K562 (cell line): ENCODE data around the gene AP1M2. TPM values are rescaled to one million over a fixed set of nuclear protein-coding genes. Genes with fewer than 3 reads are reported as not detected.

Experiments used
- CXXC5 ChIP-seq: fragments of 250-450 bp; sonication (Bioruptor Pico); IDR thresholded peaks from 2 replicates; pipeline ENCODE4 v1.8.0; 2022; ENCODE audit warnings: inconsistent platforms, mild to moderate bottlenecking, moderate library complexity
- DACH1 ChIP-seq: fragments of 450-650 bp; IDR thresholded peaks from 2 replicates; pipeline ENCODE4 v1.6.1; 2018; ENCODE audit not compliant: partially characterized antibody
- E2F3 ChIP-seq: fragments of 250-450 bp; sonication (Bioruptor Pico); IDR thresholded peaks from 2 replicates; pipeline ENCODE4 v1.4.0; 2020; ENCODE audit warnings: mild to moderate bottlenecking
- EGR1 ChIP-seq: fragments of 450-650 bp; conservative IDR thresholded peaks from 2 replicates; pipeline ENCODE4 v1.6.1; 2017; ENCODE audit warnings: mild to moderate bottlenecking
- FOS ChIP-seq: IDR thresholded peaks from 3 replicates; pipeline ENCODE4 v1.6.1; 2011; ENCODE audit not compliant: insufficient read length; ENCODE audit errors: extremely low read depth
- KAT8 ChIP-seq: fragments of 450-650 bp; IDR thresholded peaks from 2 replicates; pipeline ENCODE4 v1.6.1; 2016; ENCODE audit warnings: low read depth, mild to moderate bottlenecking
- NCOR1 ChIP-seq: fragments of 450-650 bp; IDR thresholded peaks from 2 replicates; pipeline ENCODE4 v1.6.1; 2016; ENCODE audit warnings: mild to moderate bottlenecking, moderate library complexity
- PHB2 ChIP-seq: fragments of 450-650 bp; IDR thresholded peaks from 2 replicates; pipeline ENCODE4 v1.6.1; 2017; ENCODE audit warnings: low read depth
- PPARD ChIP-seq: fragments of 250-450 bp; sonication (Bioruptor Pico); IDR thresholded peaks from 2 replicates; pipeline ENCODE4 v1.8.0; 2022; ENCODE audit warnings: inconsistent platforms, mild to moderate bottlenecking, moderate library complexity
- SAFB2 ChIP-seq: fragments of 200-400 bp; formaldehyde crosslinking; IDR thresholded peaks from 2 replicates; pipeline ENCODE4 v1.6.1; 2018; ENCODE audit warnings: borderline replicate concordance, low read length, low read depth, moderate library complexity; ENCODE audit not compliant: severe bottlenecking
- SMARCA5 ChIP-seq: fragments of 450-650 bp; IDR thresholded peaks from 2 replicates; pipeline ENCODE4 v1.6.1; 2016
- TARDBP ChIP-seq: fragments of 450-650 bp; IDR thresholded peaks from 2 replicates; pipeline ENCODE4 v1.6.1; 2016
- TEAD4 ChIP-seq, 2 experiments: sonication (generic) in 1 of 2; formaldehyde crosslinking in 1 of 2; IDR thresholded peaks; 2 replicates each; pipeline versions ENCODE4 v1.6.1 to v1.8.0; 2012 to 2022; ENCODE audit warnings: borderline replicate concordance in 1 of 2, inconsistent platforms in 1 of 2, low read length in 1 of 2, mild to moderate bottlenecking in 1 of 2, missing genetic modification reagents in 1 of 2
- ZFP1 ChIP-seq: fragments of 450-650 bp; formaldehyde crosslinking; IDR thresholded peaks from 2 replicates; pipeline ENCODE4 v1.4.0; 2020; ENCODE audit warnings: mild to moderate bottlenecking, mixed read lengths
- ZNF134 ChIP-seq: fragments of 250-450 bp; sonication (Bioruptor Pico); conservative IDR thresholded peaks from 2 replicates; pipeline ENCODE4 v1.4.0; 2020
- ZNF184 ChIP-seq: sonication (generic); formaldehyde crosslinking; IDR thresholded peaks from 2 replicates; pipeline ENCODE4 v1.5.0; 2020; ENCODE audit warnings: missing genetic modification reagents
- ZNF197 ChIP-seq: fragments of 200-800 bp; sonication (Bioruptor generic); IDR thresholded peaks from 2 replicates; pipeline ENCODE4 v1.6.1; 2016; ENCODE audit warnings: low read depth, missing genetic modification characterization, missing compliant biosample characterization
- ZNF699 ChIP-seq: fragments of 250-450 bp; sonication (Bioruptor Pico); IDR thresholded peaks from 2 replicates; pipeline ENCODE4 v1.8.0; 2021; ENCODE audit warnings: mild to moderate bottlenecking, moderate library complexity; ENCODE audit not compliant: insufficient replicate concordance
- ZNF76 ChIP-seq: fragments of 250-450 bp; sonication (Bioruptor Pico); IDR thresholded peaks from 2 replicates; pipeline ENCODE4 v1.4.0; 2020; ENCODE audit warnings: mild to moderate bottlenecking, moderate library complexity, borderline replicate concordance
- ZNF780A ChIP-seq: fragments of 250-450 bp; sonication (Bioruptor Pico); IDR thresholded peaks from 2 replicates; pipeline ENCODE4 v1.5.0; 2021; ENCODE audit warnings: mild to moderate bottlenecking
- polyA plus RNA-seq, 8 experiments: library from polyadenylated mRNA; depleted of rRNA in 4 of 8; stranded (reverse) in 5 of 8; unstranded in 3 of 8; fragments of >200 nt; fragmentation: Nextera tagmentation in 2 of 8; fragmentation: Illumina TruSeq in 1 of 8; extraction: Ambion mirVana in 2 of 8; extraction: Trizol in 1 of 8; gene quantifications; 2 replicates each; pipeline versions ENCODE4 v1.2.1 to v1.2.3, GENCODE V29; 2011 to 2014; ENCODE audit warnings: inconsistent platforms in 1 of 8, missing spikeins in 1 of 8
- total RNA-seq, 7 experiments: library from RNA; depleted of rRNA in 6 of 7; stranded (reverse); fragments of >200 nt in 6 of 7; fragmentation: Illumina TruSeq in 2 of 7; extraction: Trizol in 2 of 7; gene quantifications; 2 replicates each; pipeline versions ENCODE4 v1.2.1 to v1.2.3, GENCODE V29; 2011 to 2021; ENCODE audit warnings: low replicate concordance in 1 of 7
- TF ChIP-seq, protein P1 (sequence below): fragments of 250-450 bp; sonication (Bioruptor Pico); IDR thresholded peaks from 2 replicates; pipeline ENCODE4 v1.8.0; 2021; ENCODE audit warnings: moderate library complexity, mild to moderate bottlenecking, inconsistent platforms
- TF ChIP-seq, protein P2 (sequence below): sonication (generic); formaldehyde crosslinking; IDR thresholded peaks from 2 replicates; pipeline ENCODE4 v1.9.0; 2022; ENCODE audit warnings: mild to moderate bottlenecking, missing genetic modification reagents
- TF ChIP-seq, protein P3 (sequence below): fragments of 450-650 bp; conservative IDR thresholded peaks from 2 replicates; pipeline ENCODE4 v1.6.1; 2016; ENCODE audit warnings: missing genetic modification characterization, low read depth, mild to moderate bottlenecking, missing compliant biosample characterization, moderate library complexity
- TF ChIP-seq, protein P4 (sequence below): fragments of 250-450 bp; sonication (Bioruptor Pico); IDR thresholded peaks from 2 replicates; pipeline ENCODE4 v1.4.0; 2020; ENCODE audit warnings: borderline replicate concordance

Gene AP1M2
- total and polyA plus RNA-seq, 9 of the 15 experiments (the other 6 are each of a cell fraction or from before 2014, with no cell fraction given), result 0.33 to 1.4 (median 0.89) TPM; not detected in 1

DNA sequence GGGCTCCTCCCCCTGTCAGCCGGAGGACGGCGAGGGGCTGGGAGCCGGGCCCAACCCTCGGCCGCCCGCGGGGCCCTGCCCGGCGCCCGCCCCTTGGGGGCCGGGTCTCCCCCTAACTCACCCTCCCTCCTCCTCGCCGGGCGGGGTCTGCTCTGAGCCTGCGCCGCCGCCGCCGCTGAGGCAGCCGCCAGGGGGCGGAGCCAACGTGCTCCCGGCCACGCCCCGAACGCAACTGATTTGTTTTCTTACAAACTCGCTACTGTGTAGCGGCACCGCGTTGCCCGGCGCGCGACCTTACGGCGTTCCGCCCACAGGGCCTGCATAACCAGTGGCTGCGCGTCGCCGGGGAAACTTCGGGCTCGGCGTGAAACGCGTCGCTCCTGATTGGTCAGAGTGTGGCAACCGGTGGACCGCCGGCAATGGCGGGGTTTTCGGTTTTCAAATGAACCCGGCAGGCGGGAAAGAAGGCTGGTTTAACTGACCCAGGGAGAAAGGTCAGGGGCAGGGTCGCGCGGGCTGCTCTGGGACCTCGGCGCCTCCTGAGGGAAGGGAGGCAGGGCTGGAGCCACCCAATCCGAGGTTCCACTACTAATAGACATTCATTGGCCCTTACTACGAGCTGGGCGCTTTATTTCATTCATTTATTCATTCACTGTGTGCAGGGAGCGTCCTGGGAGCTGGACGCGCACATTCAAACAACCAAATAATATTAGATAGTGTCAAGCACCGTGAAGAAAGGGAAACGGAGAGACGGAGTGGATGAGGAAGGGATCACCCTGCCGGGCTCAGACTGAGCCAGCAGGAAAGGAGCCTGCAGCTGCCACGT lies 18.1 kb downstream of the AP1M2 start, which contains the start of gene CDKN2D (continued):
- TF ChIP-seq ZNF699 (no peak), TEAD4 (IDR thresholded peaks at IDR 0.05; ENCODE audit: low read length) (no peak; the same call in 1 of the 2 replicates), TEAD4 (CRISPR knock-in tag; IDR thresholded peaks at IDR 0.05; ENCODE audit: borderline replicate concordance) (no peak), DACH1 (no peak), SAFB2 (no peak), NCOR1 (0 out of 2 replicates have a peak, but pooled peaks have one; percentile 30), FOS (peak; percentile 87), ZFP1 (CRISPR knock-in tag) (no peak), ZNF76 (CRISPR knock-in tag) (no peak), ZNF197 (CRISPR knock-in tag) (no peak), CXXC5 (peak; percentile 94), PPARD (CRISPR knock-in tag) (no peak), PHB2 (no peak), ZNF780A (no peak), ZNF184 (no peak), KAT8 (no peak), ZNF134 (CRISPR knock-in tag) (no peak), TARDBP (no peak), EGR1 (peak; percentile 86), E2F3 (CRISPR knock-in tag) (peak; percentile 97), SMARCA5 (no peak)
- TF ChIP-seq, protein P1, sequence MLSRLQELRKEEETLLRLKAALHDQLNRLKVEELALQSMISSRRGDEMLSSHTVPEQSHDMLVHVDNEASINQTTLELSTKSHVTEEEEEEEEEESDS (CRISPR knock-in tag), result no peak
- TF ChIP-seq, protein P2, sequence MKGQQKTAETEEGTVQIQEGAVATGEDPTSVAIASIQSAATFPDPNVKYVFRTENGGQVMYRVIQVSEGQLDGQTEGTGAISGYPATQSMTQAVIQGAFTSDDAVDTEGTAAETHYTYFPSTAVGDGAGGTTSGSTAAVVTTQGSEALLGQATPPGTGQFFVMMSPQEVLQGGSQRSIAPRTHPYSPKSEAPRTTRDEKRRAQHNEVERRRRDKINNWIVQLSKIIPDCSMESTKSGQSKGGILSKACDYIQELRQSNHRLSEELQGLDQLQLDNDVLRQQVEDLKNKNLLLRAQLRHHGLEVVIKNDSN (CRISPR knock-in tag), result no peak; the same call in 1 of the 2 replicates
- TF ChIP-seq, protein P3, sequence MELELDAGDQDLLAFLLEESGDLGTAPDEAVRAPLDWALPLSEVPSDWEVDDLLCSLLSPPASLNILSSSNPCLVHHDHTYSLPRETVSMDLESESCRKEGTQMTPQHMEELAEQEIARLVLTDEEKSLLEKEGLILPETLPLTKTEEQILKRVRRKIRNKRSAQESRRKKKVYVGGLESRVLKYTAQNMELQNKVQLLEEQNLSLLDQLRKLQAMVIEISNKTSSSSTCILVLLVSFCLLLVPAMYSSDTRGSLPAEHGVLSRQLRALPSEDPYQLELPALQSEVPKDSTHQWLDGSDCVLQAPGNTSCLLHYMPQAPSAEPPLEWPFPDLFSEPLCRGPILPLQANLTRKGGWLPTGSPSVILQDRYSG (tag), result no peak
- TF ChIP-seq, protein P4, sequence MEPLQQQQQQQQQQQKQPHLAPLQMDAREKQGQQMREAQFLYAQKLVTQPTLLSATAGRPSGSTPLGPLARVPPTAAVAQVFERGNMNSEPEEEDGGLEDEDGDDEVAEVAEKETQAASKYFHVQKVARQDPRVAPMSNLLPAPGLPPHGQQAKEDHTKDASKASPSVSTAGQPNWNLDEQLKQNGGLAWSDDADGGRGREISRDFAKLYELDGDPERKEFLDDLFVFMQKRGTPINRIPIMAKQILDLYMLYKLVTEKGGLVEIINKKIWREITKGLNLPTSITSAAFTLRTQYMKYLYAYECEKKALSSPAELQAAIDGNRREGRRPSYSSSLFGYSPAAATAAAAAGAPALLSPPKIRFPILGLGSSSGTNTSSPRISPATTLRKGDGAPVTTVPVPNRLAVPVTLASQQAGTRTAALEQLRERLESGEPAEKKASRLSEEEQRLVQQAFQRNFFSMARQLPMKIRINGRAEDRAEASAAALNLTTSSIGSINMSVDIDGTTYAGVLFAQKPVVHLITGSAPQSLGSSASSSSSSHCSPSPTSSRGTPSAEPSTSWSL (CRISPR knock-in tag), result no peak
